C4-2B (cell line): ENCODE results near the gene LRCH2.

ENCODE experiments used
- CTCF ChIP-seq: fragments of 450-650 bp; conservative IDR thresholded peaks from 2 replicates; pipeline ENCODE4 v1.5.1; 2017; ENCODE audit warnings: mild to moderate bottlenecking
- ZFX ChIP-seq: fragments of 450-650 bp; IDR thresholded peaks from 2 replicates; pipeline ENCODE4 v1.6.1; 2017

- TF ChIP-seq CTCF, result no peak
- TF ChIP-seq ZFX, result no peak
Measured at GRCh38 chrX:115183980-115184379, 49.9 kb downstream of the LRCH2 start.
